Thyroid gland (tissue), 4 donors: Measurements from ENCODE around the gene NOP53. TPM values are rescaled to one million over a fixed set of nuclear protein-coding genes. Genes with fewer than 3 reads are reported as not detected.

Experiments used
- DNase-seq, 2 donors: peaks; one replicate each; pipeline ENCODE4 v3.0.0-alpha.2; 2019
- H3K27ac ChIP-seq, 3 donors: fragments of 200-600 bp; sonication (generic); 1 replicate in 2 of 3; 2 replicates in 1 of 3; pipeline ENCODE4 v1.5.1; 2016 to 2019; ENCODE audit warnings: mild to moderate bottlenecking in 1 of 3, moderate library complexity in 1 of 3
- H3K27me3 ChIP-seq: fragments of 200-600 bp; sonication (generic); one replicate; pipeline ENCODE4 v1.5.1; 2019
- H3K36me3 ChIP-seq, 2 donors: fragments of 200-600 bp; sonication (generic); one replicate each; pipeline ENCODE4 v1.5.1; 2016 to 2019
- H3K4me1 ChIP-seq, 2 donors: fragments of 200-600 bp; sonication (generic); one replicate each; pipeline ENCODE4 v1.5.1; 2017 to 2019
- H3K4me3 ChIP-seq, 3 donors: fragments of 200-600 bp; sonication (generic); replicated peaks in 1 of 3; 1 replicate in 2 of 3; 2 replicates in 1 of 3; pipeline ENCODE4 v1.5.1; 2016; ENCODE audit warnings: mild to moderate bottlenecking in 1 of 3
- H3K9me3 ChIP-seq: fragments of 200-600 bp; sonication (generic); one replicate; pipeline ENCODE4 v1.5.1; 2017
- CTCF ChIP-seq, 6 experiments: fragments of 200-600 bp in 3 of 6; fragments of 450-650 bp in 3 of 6; sonication (generic) in 3 of 6; IDR thresholded peaks; one replicate each; pipeline ENCODE4 v1.5.1; 2016 to 2019; ENCODE audit warnings: antibody characterized with exemption in 6 of 6, mild to moderate bottlenecking in 2 of 6, inconsistent platforms in 1 of 6, moderate library complexity in 1 of 6
- POLR2A ChIP-seq, 2 donors: fragments of 450-650 bp; IDR thresholded peaks; one replicate each; pipeline ENCODE4 v1.6.1; 2017; ENCODE audit warnings: antibody characterized with exemption in 2 of 2, mild to moderate bottlenecking in 2 of 2, moderate library complexity in 1 of 2
- WGBS, 2 donors: methylation state at CpG; one replicate each; pipeline ENCODE4 v1.1.5; 2017; 5-methylcytosine and 5-hydroxymethylcytosine counted together
- intact Hi-C: fragments of 100-400 bp; cut with DNase I; formaldehyde crosslinking; loops from one replicate; pipeline ENCODE4 v1.15.1; 2023
- total RNA-seq, 4 donors: library from RNA; depleted of rRNA; stranded (reverse); fragments of >200 nt; gene quantifications; one replicate each; pipeline ENCODE4 v1.2.3, GENCODE V29; 2016

The NOP53 gene
- total RNA-seq, 4 donors from 2014 or later: 278 to 531 (median 461) TPM

- no peaks in the 10 kb centered on the region for H3K36me3 ChIP-seq
- intact Hi-C loops: no loop called here
- H3K9me3 ChIP-seq: no peaks in the 10 kb centered on the region
- no peaks in the 10 kb centered on the region for H3K27me3 ChIP-seq
- TF ChIP-seq CTCF (IDR thresholded peaks at IDR 0.05): no peak
- H3K27ac ChIP-seq: no peak overlapping the region
- no peak overlapping the region for H3K4me3 ChIP-seq
- no peak for DNase-seq
- 79 to 87% methylated on average over 18 of the region's 18 CpGs for WGBS, 2 donors
- H3K4me1 ChIP-seq: no peaks in the 10 kb centered on the region
These were observed 49.2 kb downstream of the NOP53 start for GRCh38 chr19:47794526-47794925.

- H3K4me1 ChIP-seq: no peaks in the 10 kb centered on the region
- no peaks in the 10 kb centered on the region for H3K9me3 ChIP-seq
- TF ChIP-seq POLR2A (IDR thresholded peaks at IDR 0.05): no peak
- TF ChIP-seq CTCF (IDR thresholded peaks at IDR 0.05): no peak
- no peaks in the 10 kb centered on the region for H3K36me3 ChIP-seq
- 88 to 96% methylated on average over 2 of the region's 2 CpGs for WGBS, 2 donors
- H3K27me3 ChIP-seq: no peaks in the 10 kb centered on the region
- no peak overlapping the region for H3K27ac ChIP-seq
- H3K4me3 ChIP-seq: no peak overlapping the region
- intact Hi-C loops: no loop called here
- DNase-seq: no peak
These were observed 51.4 kb downstream of the NOP53 start for GRCh38 chr19:47796785-47797184.

GRCh38 chr19:47797996-47798903, 52.9 kb downstream of the NOP53 start:
- H3K4me3 ChIP-seq: no peak overlapping the region
- intact Hi-C loops: no loop called here
- DNase-seq: no peak
- WGBS, 2 donors: 50 to 53% methylated on average over 14 of the region's 14 CpGs
- no peaks in the 10 kb centered on the region for H3K27me3 ChIP-seq
- H3K4me1 ChIP-seq: no peaks in the 10 kb centered on the region
- no peak for TF ChIP-seq POLR2A (IDR thresholded peaks at IDR 0.05)
- TF ChIP-seq CTCF (IDR thresholded peaks at IDR 0.05): no peak
- no peak overlapping the region for H3K27ac ChIP-seq
- H3K9me3 ChIP-seq: no peaks in the 10 kb centered on the region
- no peaks in the 10 kb centered on the region for H3K36me3 ChIP-seq

- Histone ChIP-seq H3K27ac (no peak overlapping the region), H3K4me3 (no peak overlapping the region), H3K36me3 (no peaks in the 10 kb centered on the region), H3K27me3 (no peaks in the 10 kb centered on the region), H3K9me3 (no peaks in the 10 kb centered on the region), H3K4me1 (no peaks in the 10 kb centered on the region)
- intact Hi-C loops: no loop called here
- 77 to 79% methylated on average over 4 of the region's 4 CpGs for WGBS, 2 donors
- TF ChIP-seq POLR2A (IDR thresholded peaks at IDR 0.05): no peak
- TF ChIP-seq CTCF (IDR thresholded peaks at IDR 0.05): no peak
- DNase-seq: no peak
These were observed 53.5 kb downstream of the NOP53 start for GRCh38 chr19:47798904-47799266.

- no peak overlapping the region for H3K4me3 ChIP-seq
- no peak overlapping the region for H3K27ac ChIP-seq
- no peaks in the 10 kb centered on the region for H3K9me3 ChIP-seq
These were observed 55.9 kb downstream of the NOP53 start for GRCh38 chr19:47801270-47801669.

More at GRCh38 chr19:47801270-47801669, 55.9 kb downstream of the NOP53 start:
- Histone ChIP-seq H3K4me1 (no peaks in the 10 kb centered on the region), H3K36me3 (no peaks in the 10 kb centered on the region), H3K27me3 (no peaks in the 10 kb centered on the region)
- no peak for DNase-seq
- TF ChIP-seq CTCF (IDR thresholded peaks at IDR 0.05) (no peak), POLR2A (IDR thresholded peaks at IDR 0.05) (no peak)
- intact Hi-C loops: no loop called here
- 94 to 97% methylated on average over 3 to 4 of the region's 4 CpGs for WGBS, 2 donors
